Cardiac muscle cell (in vitro differentiated cells and primary cell): ENCODE results near the gene KRTAP12-4. TPM values are rescaled to one million over a fixed set of nuclear protein-coding genes. Genes with fewer than 3 reads are reported as not detected.
"Not testable (repeated sequence)": the region's sequence is repeated elsewhere in the genome, so short reads cannot be mapped to it uniquely, and the experiment has no call there.

Source experiments
- DNase-seq, 2 donors: peaks; one replicate each; pipeline versions ENCODE4 v3.0.0 to v3.0.0-alpha.2; 2010 to 2017; ENCODE audit warnings: low read depth in 1 of 2, low spot score in 1 of 2
- H3K27ac ChIP-seq: fragments of 200-600 bp; sonication (generic); 2 replicates; pipeline ENCODE4 v1.5.1; 2016
- H3K27me3 ChIP-seq: fragments of 200-600 bp; sonication (generic); 2 replicates; pipeline ENCODE4 v1.6.0; 2016; ENCODE audit warnings: control low read depth
- H3K36me3 ChIP-seq: fragments of 200-600 bp; sonication (generic); 2 replicates; pipeline ENCODE4 v1.5.1; 2016; ENCODE audit warnings: control low read depth
- H3K4me1 ChIP-seq: fragments of 200-600 bp; sonication (generic); 2 replicates; pipeline ENCODE4 v1.8.1; 2017; ENCODE audit warnings: low read depth, mild to moderate bottlenecking, mixed run types
- H3K4me3 ChIP-seq: fragments of 200-600 bp; sonication (generic); 2 replicates; pipeline ENCODE4 v1.5.1; 2016; ENCODE audit warnings: mild to moderate bottlenecking
- H3K9me3 ChIP-seq: fragments of 200-600 bp; sonication (generic); 2 replicates; pipeline ENCODE4 v1.5.1; 2017; ENCODE audit warnings: low read depth, mild to moderate bottlenecking, control low read depth
- polyA plus RNA-seq: library from polyadenylated mRNA; unstranded; fragments of >200 nt; fragmentation: Nextera tagmentation; extraction: Ambion mirVana; gene quantifications from 2 replicates; pipeline ENCODE4 v1.2.1, GENCODE V29; 2016
- total RNA-seq: library from RNA; depleted of rRNA; stranded (reverse); fragments of >200 nt; gene quantifications from 2 replicates; pipeline ENCODE4 v1.2.3, GENCODE V29; 2016
- TF ChIP-seq, protein P1 (sequence below): IDR thresholded peaks from 2 replicates; pipeline ENCODE4 v1.5.1; 2012; ENCODE audit warnings: low read depth, mild to moderate bottlenecking, low read length

The KRTAP12-4 gene
- total and polyA plus RNA-seq, 2 experiments from 2014 or later: not detected

DNA sequence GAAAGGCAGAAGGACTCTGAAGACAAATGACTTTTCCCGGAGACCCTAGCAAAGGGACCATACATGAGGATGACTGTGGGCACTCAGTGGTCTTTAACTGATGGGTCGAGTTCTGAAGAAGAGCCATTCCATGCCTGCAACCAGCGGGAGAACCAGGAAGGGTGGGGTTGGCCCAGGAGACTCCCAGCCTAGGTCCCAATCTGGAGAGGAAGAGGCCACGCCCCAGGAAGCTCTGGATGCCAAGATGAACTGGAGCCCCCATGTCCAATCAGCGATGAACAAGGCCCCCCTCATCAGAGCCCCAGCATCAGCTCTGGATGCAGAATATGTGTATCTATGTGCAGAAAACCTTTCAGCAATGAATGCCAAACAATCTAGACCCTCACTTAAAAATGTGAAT lies 13.7 kb downstream of the KRTAP12-4 start:
- DNase-seq: no peak
- Histone ChIP-seq H3K4me1 (no peaks in the 10 kb centered on the region), H3K36me3 (no peaks in the 10 kb centered on the region), H3K9me3 (no peaks in the 10 kb centered on the region), H3K27ac (no peak overlapping the region), H3K27me3 (no peaks in the 10 kb centered on the region), H3K4me3 (no peak overlapping the region)
- TF ChIP-seq, protein P1, sequence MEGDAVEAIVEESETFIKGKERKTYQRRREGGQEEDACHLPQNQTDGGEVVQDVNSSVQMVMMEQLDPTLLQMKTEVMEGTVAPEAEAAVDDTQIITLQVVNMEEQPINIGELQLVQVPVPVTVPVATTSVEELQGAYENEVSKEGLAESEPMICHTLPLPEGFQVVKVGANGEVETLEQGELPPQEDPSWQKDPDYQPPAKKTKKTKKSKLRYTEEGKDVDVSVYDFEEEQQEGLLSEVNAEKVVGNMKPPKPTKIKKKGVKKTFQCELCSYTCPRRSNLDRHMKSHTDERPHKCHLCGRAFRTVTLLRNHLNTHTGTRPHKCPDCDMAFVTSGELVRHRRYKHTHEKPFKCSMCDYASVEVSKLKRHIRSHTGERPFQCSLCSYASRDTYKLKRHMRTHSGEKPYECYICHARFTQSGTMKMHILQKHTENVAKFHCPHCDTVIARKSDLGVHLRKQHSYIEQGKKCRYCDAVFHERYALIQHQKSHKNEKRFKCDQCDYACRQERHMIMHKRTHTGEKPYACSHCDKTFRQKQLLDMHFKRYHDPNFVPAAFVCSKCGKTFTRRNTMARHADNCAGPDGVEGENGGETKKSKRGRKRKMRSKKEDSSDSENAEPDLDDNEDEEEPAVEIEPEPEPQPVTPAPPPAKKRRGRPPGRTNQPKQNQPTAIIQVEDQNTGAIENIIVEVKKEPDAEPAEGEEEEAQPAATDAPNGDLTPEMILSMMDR: no peak

DNA sequence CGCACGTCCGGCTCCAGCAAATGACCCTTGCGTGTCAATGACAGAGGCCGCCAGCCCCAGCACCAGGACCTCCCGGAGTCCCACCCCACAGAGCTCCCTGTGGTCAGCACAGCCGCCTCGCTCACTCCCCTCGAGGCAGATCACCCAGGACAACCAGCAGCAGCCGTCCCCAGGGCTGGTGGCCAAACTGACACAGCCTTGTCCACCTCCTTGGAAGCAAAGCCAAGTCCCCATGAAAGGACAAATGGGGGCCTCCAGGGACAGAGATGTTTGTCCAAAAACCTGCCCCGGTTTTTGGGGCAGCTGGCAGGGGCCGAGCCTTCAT lies 15.2 kb downstream of the KRTAP12-4 start:
- Histone ChIP-seq H3K36me3 (no peaks in the 10 kb centered on the region), H3K27ac (no peak overlapping the region), H3K9me3 (no peaks in the 10 kb centered on the region), H3K4me1 (no peaks in the 10 kb centered on the region), H3K4me3 (no peak overlapping the region), H3K27me3 (no peaks in the 10 kb centered on the region)
- TF ChIP-seq, protein P1: no peak
- DNase-seq: no peak

DNA sequence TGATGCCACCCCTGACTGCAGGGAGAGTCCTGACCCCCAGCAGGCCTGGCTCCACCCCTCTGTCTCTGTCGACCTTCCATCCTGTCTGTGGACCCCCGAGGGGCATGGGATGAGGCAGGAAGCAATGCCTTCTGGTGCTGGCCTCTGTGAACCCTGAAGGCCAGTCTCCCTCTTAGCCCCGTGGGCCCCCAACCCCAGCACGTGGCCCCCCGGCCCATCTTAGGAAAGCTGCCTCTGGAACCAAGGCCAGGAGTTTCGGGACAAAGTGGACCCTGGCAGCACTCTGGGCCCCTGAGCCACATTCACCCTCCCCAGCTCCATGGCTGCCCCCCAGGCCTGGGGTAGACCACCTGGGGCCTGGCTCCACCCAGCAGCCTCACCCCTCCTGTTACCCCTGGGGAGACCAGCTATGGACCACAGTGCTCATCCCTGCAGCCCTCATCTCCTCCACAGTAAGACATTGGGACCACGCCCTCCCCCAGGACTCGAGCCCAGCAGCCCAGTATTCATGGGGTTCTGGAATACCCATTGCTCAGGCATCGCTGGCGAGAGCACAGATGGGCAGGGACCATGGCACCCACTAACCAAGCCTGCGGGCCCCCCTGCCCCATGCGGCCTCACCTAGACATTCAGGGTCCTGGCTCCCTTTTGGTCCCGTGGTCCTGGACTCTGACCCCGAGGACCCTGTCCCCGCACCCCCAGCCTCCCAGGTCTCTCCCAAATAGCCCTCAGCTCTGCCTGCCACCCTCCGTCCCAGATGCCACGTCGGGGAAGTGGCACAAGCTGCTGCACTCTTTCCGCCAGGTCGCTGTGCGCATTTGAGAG lies 15.7 kb downstream of the KRTAP12-4 start:
- H3K27me3 ChIP-seq, H3K4me1 ChIP-seq, H3K9me3 ChIP-seq, H3K27ac ChIP-seq, H3K36me3 ChIP-seq, H3K4me3 ChIP-seq, DNase-seq: not testable (repeated sequence)

DNA sequence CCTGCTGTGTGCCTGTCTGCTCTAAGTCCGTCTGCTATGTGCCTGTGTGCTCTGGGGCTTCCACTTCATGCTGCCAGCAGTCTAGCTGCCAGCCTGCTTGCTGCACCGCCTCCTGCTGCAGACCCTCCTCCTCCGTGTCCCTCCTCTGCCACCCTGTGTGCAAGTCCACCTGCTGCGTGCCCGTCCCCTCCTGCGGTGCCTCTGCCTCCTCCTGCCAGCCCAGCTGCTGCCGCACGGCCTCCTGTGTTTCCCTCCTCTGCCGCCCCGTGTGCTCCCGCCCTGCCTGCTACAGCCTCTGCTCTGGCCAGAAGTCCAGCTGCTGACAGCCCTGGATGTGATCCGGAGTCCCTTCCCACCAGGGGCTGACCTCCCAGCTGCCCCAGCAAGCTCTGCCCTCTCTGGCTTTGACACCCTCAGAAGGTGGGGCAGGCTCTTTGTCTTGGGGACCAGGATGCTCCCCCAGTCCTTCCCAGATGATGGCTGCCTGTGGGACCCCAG lies 16.6 kb downstream of the KRTAP12-4 start:
- H3K9me3 ChIP-seq, H3K4me1 ChIP-seq, H3K4me3 ChIP-seq, H3K36me3 ChIP-seq, H3K27ac ChIP-seq, H3K27me3 ChIP-seq, DNase-seq: not testable (repeated sequence)

DNA sequence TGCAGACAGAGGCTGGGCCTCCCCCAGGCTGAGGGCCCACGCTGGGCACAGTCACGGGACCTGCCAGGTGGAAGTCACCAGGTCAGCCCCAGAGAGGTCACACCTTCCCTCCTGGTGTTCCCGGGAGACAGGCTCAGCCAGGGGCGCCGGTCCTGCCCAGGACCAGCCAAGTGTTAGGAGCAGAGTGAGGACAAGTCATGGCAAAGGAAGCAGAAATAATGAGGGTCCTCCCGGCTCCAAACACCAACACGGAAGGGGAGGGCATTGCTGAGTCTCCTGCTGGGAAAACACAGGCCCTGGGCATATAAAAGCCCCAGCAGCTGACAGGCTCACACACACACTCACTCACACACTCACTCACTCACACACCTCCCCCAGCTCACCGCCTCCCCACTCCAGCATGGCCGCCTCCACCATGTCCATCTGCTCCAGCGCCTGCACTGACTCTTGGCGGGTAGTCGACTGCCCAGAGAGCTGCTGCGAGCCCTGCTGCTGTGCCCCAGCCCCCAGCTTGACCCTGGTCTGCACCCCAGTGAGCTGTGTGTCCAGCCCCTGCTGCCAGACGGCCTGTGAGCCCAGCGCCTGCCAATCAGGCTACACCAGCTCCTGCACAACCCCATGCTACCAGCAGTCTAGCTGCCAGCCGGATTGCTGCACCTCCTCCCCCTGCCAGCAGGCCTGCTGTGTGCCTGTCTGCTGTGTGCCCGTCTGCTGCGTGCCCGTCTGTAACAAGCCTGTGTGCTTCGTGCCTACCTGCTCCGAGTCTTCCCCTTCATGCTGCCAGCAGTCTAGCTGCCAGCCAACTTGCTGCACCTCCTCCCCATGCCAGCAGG lies 17.2 kb downstream of the KRTAP12-4 start, which contains the start of gene KRTAP10-10:
TSS of gene KRTAP10-10 (plus strand) at position 339 of the 833 bp plus-strand sequence. CDS start at position 401, 62 bp downstream.
- Histone ChIP-seq H3K4me1 (no peaks in the 10 kb centered on the region), H3K9me3 (no peaks in the 10 kb centered on the region), H3K36me3 (no peaks in the 10 kb centered on the region), H3K27me3 (no peaks in the 10 kb centered on the region), H3K27ac (no peak within 1 kb of the TSS), H3K4me3 (no peak within 1 kb of the TSS)
- DNase-seq: no peak
- TF ChIP-seq, protein P1: no peak

DNA sequence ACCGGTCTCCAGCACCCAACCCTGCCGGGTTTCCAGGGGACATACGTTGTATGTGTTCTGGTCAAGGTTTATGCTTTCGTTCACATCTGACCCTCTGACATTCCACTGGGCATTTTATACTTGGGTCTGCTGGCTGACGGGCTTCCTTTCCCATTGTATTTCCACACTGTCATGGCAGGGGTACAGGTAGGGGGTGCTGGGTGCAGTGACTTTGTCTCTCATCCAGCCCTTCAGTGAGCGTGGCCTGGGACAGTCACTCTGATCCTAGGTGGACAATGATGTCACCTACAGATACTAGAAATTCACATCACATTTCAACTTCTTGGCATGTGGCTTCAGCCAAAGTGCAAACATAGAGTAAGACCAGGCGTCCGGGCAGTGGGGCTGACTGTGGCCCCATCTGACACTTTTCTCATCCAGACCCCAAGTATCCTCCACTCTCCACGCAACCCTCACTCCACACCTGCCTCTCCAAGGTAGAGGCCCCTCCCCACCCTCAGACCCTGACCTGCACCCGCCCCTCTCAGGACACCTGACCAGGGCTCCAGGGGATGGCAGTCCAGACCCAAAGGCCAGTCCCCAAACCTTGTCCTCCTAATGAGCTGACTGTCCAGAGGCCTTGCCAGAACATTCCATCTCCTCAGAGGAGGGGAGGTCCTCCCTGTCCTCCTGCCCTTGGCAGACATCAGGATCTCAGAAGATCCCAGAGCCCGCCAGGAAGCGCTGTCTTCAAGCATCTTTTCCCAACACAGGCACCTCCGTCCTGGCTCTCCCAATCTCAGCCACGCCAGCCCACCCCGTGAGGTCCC lies 18.0 kb downstream of the KRTAP12-4 start:
- no peaks in the 10 kb centered on the region for H3K9me3 ChIP-seq
- no peak for DNase-seq
- no peaks in the 10 kb centered on the region for H3K4me1 ChIP-seq
- H3K36me3 ChIP-seq: no peaks in the 10 kb centered on the region
- H3K27ac ChIP-seq: no peak overlapping the region
- H3K27me3 ChIP-seq: no peaks in the 10 kb centered on the region
- TF ChIP-seq, protein P1: no peak
- H3K4me3 ChIP-seq: no peak overlapping the region
